ENCODE measurements around the gene MAGI2.

Gene MAGI2

GRCh38 chr7:79241288-79242060, 212.0 kb downstream of the MAGI2 start:
- no peak for DNase-seq

GRCh38 chr7:79240413-79240812, 213.1 kb downstream of the MAGI2 start:
- no peak for DNase-seq

GRCh38 chr7:79236352-79237028, 217.0 kb downstream of the MAGI2 start:
- no peak for DNase-seq

- DNase-seq, result no peak
Observed at GRCh38 chr7:79227044-79227443, 226.4 kb downstream of the MAGI2 start.

- DNase-seq, result no peak
Observed at GRCh38 chr7:79221211-79221610, 232.3 kb downstream of the MAGI2 start.

- no peak for DNase-seq
Observed at GRCh38 chr7:79217976-79218626, 235.4 kb downstream of the MAGI2 start.

GRCh38 chr7:79217468-79217867, 236.0 kb downstream of the MAGI2 start:
- no peak for DNase-seq

GRCh38 chr7:79216236-79216635, 237.2 kb downstream of the MAGI2 start:
- DNase-seq, result no peak

- DNase-seq, result no peak
Observed at GRCh38 chr7:79212334-79212733, 241.1 kb downstream of the MAGI2 start.

- no peak for DNase-seq
Observed at GRCh38 chr7:79211724-79212123, 241.7 kb downstream of the MAGI2 start.

- DNase-seq, result no peak
Observed at GRCh38 chr7:79199961-79200360, 253.5 kb downstream of the MAGI2 start.

GRCh38 chr7:79199266-79199665, 254.2 kb downstream of the MAGI2 start:
- DNase-seq, result no peak

GRCh38 chr7:79185605-79186004, 267.9 kb downstream of the MAGI2 start:
- DNase-seq, result no peak

- DNase-seq, result no peak
Observed at GRCh38 chr7:79182283-79182682, 271.2 kb downstream of the MAGI2 start.

GRCh38 chr7:79180533-79180932, 272.9 kb downstream of the MAGI2 start:
- no peak for DNase-seq

GRCh38 chr7:79176859-79177477, 276.5 kb downstream of the MAGI2 start:
- DNase-seq, result no peak

- DNase-seq, result no peak
Observed at GRCh38 chr7:79175374-79175773, 278.1 kb downstream of the MAGI2 start.

- no peak for DNase-seq
Observed at GRCh38 chr7:79165225-79165624, 288.2 kb downstream of the MAGI2 start.

- DNase-seq, result no peak
Observed at GRCh38 chr7:79159040-79159664, 294.3 kb downstream of the MAGI2 start.

GRCh38 chr7:79157281-79157680, 296.2 kb downstream of the MAGI2 start:
- DNase-seq, result no peak

GRCh38 chr7:79149831-79150230, 303.6 kb downstream of the MAGI2 start:
- no peak for DNase-seq

GRCh38 chr7:79142706-79143105, 310.8 kb downstream of the MAGI2 start:
- DNase-seq, result no peak

GRCh38 chr7:79141252-79141651, 312.2 kb downstream of the MAGI2 start:
- DNase-seq, result no peak

Measured in CD4-positive, alpha-beta T cell treated with Interferon alpha-2 for 1 hour (primary cell).